Endothelial cell of umbilical vein (primary cell): ENCODE measurements around the gene CYP21A2.
"Not testable (repeated sequence)": the region's sequence is repeated elsewhere in the genome, so short reads cannot be mapped to it uniquely, and the experiment has no call there.

ENCODE experiments used
- CTCF ChIP-seq, 2 donors: IDR thresholded peaks; 1 replicate in 1 of 2; 2 replicates in 1 of 2; pipeline ENCODE4 v1.5.1; 2011; ENCODE audit warnings: low read length in 2 of 2, mild to moderate bottlenecking in 2 of 2, moderate library complexity in 2 of 2, control low read depth in 1 of 2, inconsistent platforms in 1 of 2, low read depth in 1 of 2; ENCODE audit not compliant: insufficient read depth in 1 of 2; ENCODE audit errors: extremely low read depth in 1 of 2
- GATA2 ChIP-seq: IDR thresholded peaks from 2 replicates; pipeline ENCODE4 v1.7.0; 2011; ENCODE audit warnings: low read depth, mild to moderate bottlenecking, moderate library complexity, mixed read lengths, low read length; ENCODE audit not compliant: insufficient read length, insufficient read depth
- JUN ChIP-seq: IDR thresholded peaks from 2 replicates; pipeline ENCODE4 v1.6.1; 2011; ENCODE audit warnings: borderline replicate concordance, low read depth; ENCODE audit not compliant: insufficient read length, insufficient read depth
- POLR2A ChIP-seq: IDR thresholded peaks from 2 replicates; pipeline ENCODE4 v1.6.1; 2012; ENCODE audit warnings: low read depth, mild to moderate bottlenecking, control low read depth, low read length

GRCh38 chr6:32035283-32036013 is 2.8 kb upstream of the CYP21A2 start:
- TF ChIP-seq POLR2A; CTCF (IDR thresholded peaks at IDR 0.05; ENCODE audit: extremely low read depth in 1 of 2, insufficient read depth in 1 of 2, low read depth in 1 of 2, low read length in 2 of 2); GATA2; JUN: not testable (repeated sequence)
